SJCRH30 (cell line): ENCODE measurements around the gene TGFBR1. TPM values are rescaled to one million over a fixed set of nuclear protein-coding genes. Genes with fewer than 3 reads are reported as not detected.

Experiments
- DNase-seq, 2 experiments: peaks; one replicate each; pipeline ENCODE4 v3.0.0-alpha.2; 2015 to 2020
- H3K27ac ChIP-seq: fragments of 250-450 bp; sonication (Bioruptor Pico); 2 replicates; pipeline ENCODE4 v1.5.1; 2020; ENCODE audit warnings: mild to moderate bottlenecking, moderate library complexity
- H3K27me3 ChIP-seq: fragments of 250-450 bp; sonication (Bioruptor Pico); 2 replicates; pipeline ENCODE4 v1.5.1; 2020; ENCODE audit warnings: mild to moderate bottlenecking, moderate library complexity
- H3K36me3 ChIP-seq: fragments of 250-450 bp; sonication (Bioruptor Pico); 2 replicates; pipeline ENCODE4 v1.5.1; 2020; ENCODE audit warnings: mild to moderate bottlenecking, moderate library complexity
- H3K4me1 ChIP-seq: fragments of 250-450 bp; sonication (Bioruptor Pico); 2 replicates; pipeline ENCODE4 v1.5.1; 2020; ENCODE audit warnings: mild to moderate bottlenecking, moderate library complexity
- H3K4me3 ChIP-seq: fragments of 250-450 bp; sonication (Bioruptor Pico); 2 replicates; pipeline ENCODE4 v1.5.1; 2020; ENCODE audit warnings: mild to moderate bottlenecking, moderate library complexity
- H3K9me3 ChIP-seq: fragments of 250-450 bp; sonication (Bioruptor Pico); replicated peaks from 2 replicates; pipeline ENCODE4 v1.5.1; 2020; ENCODE audit warnings: mild to moderate bottlenecking, moderate library complexity
- total RNA-seq: library from RNA; depleted of rRNA; stranded (reverse); fragments of >200 nt; shearing (Covaris generic); gene quantifications from 2 replicates; pipeline ENCODE4 v1.2.3, GENCODE V29; 2014; rRNA removed

Gene TGFBR1
- total RNA-seq, 1 experiment from 2014 or later = 97.4 TPM

GRCh38 chr9:99199938-99200539 is 95.1 kb downstream of the TGFBR1 start:
- Histone ChIP-seq H3K36me3 (no peaks in the 10 kb centered on the region), H3K4me1 (no peaks in the 10 kb centered on the region), H3K27ac (no peak overlapping the region), H3K4me3 (no peak overlapping the region), H3K27me3 (peaks cover 12% of the 10 kb centered on the region; the same call in 1 of the 2 replicates), H3K9me3 (no peaks in the 10 kb centered on the region; the same call in 1 of the 2 replicates)
- DNase-seq = no peak

- peaks cover 12% of the 10 kb centered on the region; the same call in 1 of the 2 replicates for H3K27me3 ChIP-seq
- no peak overlapping the region for H3K4me3 ChIP-seq
- no peak overlapping the region for H3K27ac ChIP-seq
- H3K36me3 ChIP-seq = no peaks in the 10 kb centered on the region
- H3K9me3 ChIP-seq = no peaks in the 10 kb centered on the region
- H3K4me1 ChIP-seq = no peaks in the 10 kb centered on the region
- DNase-seq = no peak
These were observed 96.7 kb downstream of the TGFBR1 start for GRCh38 chr9:99201603-99202002.

Other genes with a start within 250 kb of the TGFBR1 start
- 7.5 and 7.6 TPM in 2 replicates for gene COL15A1, start 161.2 kb upstream of the TGFBR1 start, total RNA-seq
- gene ALG2, start 116.8 kb downstream of the TGFBR1 start, total RNA-seq = 38.4 and 38.7 TPM in 2 replicates
- gene SEC61B, start 117.2 kb downstream of the TGFBR1 start, total RNA-seq = 139 and 141 TPM in 2 replicates